Esophagus squamous epithelium (tissue), 5 donors: Measurements from ENCODE around the gene PPP1R37. TPM values are rescaled to one million over a fixed set of nuclear protein-coding genes. Genes with fewer than 3 reads are reported as not detected.

Experiments used
- DNase-seq: peaks from one replicate; lab custom pipeline; 2025; lab: John Stamatoyannopoulos, UW
- H3K27ac ChIP-seq, 4 donors: fragments of 200-600 bp; sonication (generic); one replicate each; pipeline ENCODE4 v1.5.1; 2016 to 2019; ENCODE audit warnings: mild to moderate bottlenecking in 1 of 4
- H3K27me3 ChIP-seq, 4 donors: fragments of 200-600 bp; sonication (generic); 1 replicate in 3 of 4; 2 replicates in 1 of 4; pipeline versions ENCODE4 v1.5.1 to v1.6.0; 2017 to 2021; ENCODE audit warnings: antibody characterized with exemption in 1 of 4
- H3K36me3 ChIP-seq, 3 donors: fragments of 200-600 bp; sonication (generic); one replicate each; pipeline ENCODE4 v1.5.1; 2016 to 2019
- H3K4me1 ChIP-seq, 3 donors: fragments of 200-600 bp; sonication (generic); one replicate each; pipeline ENCODE4 v1.5.1; 2017 to 2019
- H3K4me3 ChIP-seq, 4 donors: fragments of 200-600 bp; sonication (generic); 1 replicate in 3 of 4; 2 replicates in 1 of 4; pipeline ENCODE4 v1.5.1; 2016 to 2019; ENCODE audit warnings: mild to moderate bottlenecking in 2 of 4, moderate library complexity in 1 of 4
- H3K9me3 ChIP-seq, 3 donors: fragments of 200-600 bp; sonication (generic); one replicate each; pipeline ENCODE4 v1.5.1; 2016 to 2019
- CTCF ChIP-seq, 6 experiments: fragments of 450-650 bp in 4 of 6; fragments of 200-600 bp in 2 of 6; sonication (generic) in 2 of 6; IDR thresholded peaks; one replicate each; pipeline ENCODE4 v1.5.1; 2016 to 2019; ENCODE audit warnings: antibody characterized with exemption in 6 of 6, mild to moderate bottlenecking in 4 of 6, moderate library complexity in 4 of 6
- POLR2A ChIP-seq, 4 donors: fragments of 450-650 bp; IDR thresholded peaks; one replicate each; pipeline ENCODE4 v1.6.1; 2017; ENCODE audit warnings: antibody characterized with exemption in 4 of 4, mild to moderate bottlenecking in 4 of 4, moderate library complexity in 3 of 4
- WGBS, 2 donors: methylation state at CpG; one replicate each; pipeline ENCODE4 v1.1.5; 2018; 5-methylcytosine and 5-hydroxymethylcytosine counted together
- intact Hi-C: fragments of 100-400 bp; cut with DNase I; formaldehyde crosslinking; loops from one replicate; pipeline ENCODE4 v1.15.0; 2022
- total RNA-seq, 4 donors: library from RNA; depleted of rRNA; stranded (reverse); fragments of >200 nt; gene quantifications; one replicate each; pipeline ENCODE4 v1.1.0, GENCODE V29; 2016
- donor health status: DM: yes; HTN: yes; CAD: no.

Gene PPP1R37
- total RNA-seq, 4 donors from 2014 or later: 25.1 to 35.5 (median 30.8) TPM

- DNase-seq: no peak
- Histone ChIP-seq H3K27ac (no peak overlapping the region), H3K27me3 (no peaks in the 10 kb centered on the region), H3K36me3 (peaks cover 0 to 6% (median 0%) of the 10 kb centered on the region in 3 donors), H3K9me3 (no peaks in the 10 kb centered on the region), H3K4me3 (no peak overlapping the region), H3K4me1 (peaks cover 26 to 58% (median 26%) of the 10 kb centered on the region in 3 donors)
- 88 to 94% methylated on average over 4 to 5 of the region's 9 CpGs for WGBS, 2 donors
- intact Hi-C loops: no loop called here
- TF ChIP-seq CTCF (IDR thresholded peaks at IDR 0.05) (no peak), POLR2A (IDR thresholded peaks at IDR 0.05) (no peak)
Observed at GRCh38 chr19:45125360-45125759, 32.4 kb downstream of the PPP1R37 start.

- TF ChIP-seq POLR2A (IDR thresholded peaks at IDR 0.05) (no peak), CTCF (IDR thresholded peaks at IDR 0.05) (peak; percentile 40 to 82 (median 66))
- no peak for DNase-seq
- Histone ChIP-seq H3K36me3 (peaks cover 0 to 6% (median 0%) of the 10 kb centered on the region in 3 donors), H3K9me3 (no peaks in the 10 kb centered on the region), H3K27ac (no peak overlapping the region), H3K4me1 (peaks cover 26 to 53% (median 26%) of the 10 kb centered on the region in 3 donors), H3K27me3 (no peaks in the 10 kb centered on the region), H3K4me3 (no peak overlapping the region)
- whole genome bisulfite sequencing, 2 donors: 73% methylated on average over 8 of the region's 12 CpGs; no CpG with 5 or more reads in 1 of the 2 donors
- intact Hi-C loops: no loop called here
Observed at GRCh38 chr19:45125975-45126493, 33.1 kb downstream of the PPP1R37 start.

- no peak for TF ChIP-seq CTCF (IDR thresholded peaks at IDR 0.05)
- no peak for TF ChIP-seq POLR2A (IDR thresholded peaks at IDR 0.05)
- no peak for DNase-seq
- peaks cover 21 to 47% (median 26%) of the 10 kb centered on the region in 3 donors for H3K4me1 ChIP-seq
- H3K36me3 ChIP-seq: peaks cover 0 to 6% (median 0%) of the 10 kb centered on the region in 3 donors
- no peak overlapping the region for H3K4me3 ChIP-seq
- H3K27me3 ChIP-seq: no peaks in the 10 kb centered on the region
- H3K9me3 ChIP-seq: no peaks in the 10 kb centered on the region
- WGBS, 2 donors: 86 to 92% methylated on average over 5 to 7 of the region's 7 CpGs
- no peak overlapping the region for H3K27ac ChIP-seq
- intact Hi-C loops: no loop called here
Observed at GRCh38 chr19:45126654-45127053, 33.7 kb downstream of the PPP1R37 start.

GRCh38 chr19:45128146-45128545, 35.2 kb downstream of the PPP1R37 start:
- Histone ChIP-seq H3K9me3 (no peaks in the 10 kb centered on the region), H3K4me3 (no peak overlapping the region), H3K27ac (no peak overlapping the region), H3K4me1 (peaks cover 7 to 32% (median 11%) of the 10 kb centered on the region in 3 donors), H3K27me3 (no peaks in the 10 kb centered on the region), H3K36me3 (peaks cover 0 to 11% (median 0%) of the 10 kb centered on the region in 3 donors)
- WGBS, 2 donors: 87 to 96% methylated on average over 5 of the region's 5 CpGs
- DNase-seq: no peak
- intact Hi-C loops: no loop called here
- TF ChIP-seq CTCF (IDR thresholded peaks at IDR 0.05): no peak
- TF ChIP-seq POLR2A (IDR thresholded peaks at IDR 0.05): no peak

- H3K4me1 ChIP-seq: peaks cover 4 to 25% (median 6%) of the 10 kb centered on the region in 3 donors
- no peak overlapping the region for H3K4me3 ChIP-seq
- no peak for TF ChIP-seq CTCF (IDR thresholded peaks at IDR 0.05)
- TF ChIP-seq POLR2A (IDR thresholded peaks at IDR 0.05): no peak
- intact Hi-C loops: no loop called here
- H3K36me3 ChIP-seq: peaks cover 0 to 13% (median 0%) of the 10 kb centered on the region in 3 donors
- no peaks in the 10 kb centered on the region for H3K9me3 ChIP-seq
- H3K27me3 ChIP-seq: no peaks in the 10 kb centered on the region
- H3K27ac ChIP-seq: no peak overlapping the region
- no peak for DNase-seq
- WGBS, 2 donors: 85 to 97% methylated on average over 4 to 5 of the region's 5 CpGs
Observed at GRCh38 chr19:45128806-45129205, 35.8 kb downstream of the PPP1R37 start.
